HFFc6 (cell line): ENCODE results near the gene TXLNA. TPM values are rescaled to one million over a fixed set of nuclear protein-coding genes. Genes with fewer than 3 reads are reported as not detected.
"Not testable (repeated sequence)": the region's sequence is repeated elsewhere in the genome, so short reads cannot be mapped to it uniquely, and the experiment has no call there.

ENCODE experiments used
- DNase-seq: peaks from one replicate; pipeline ENCODE4 v3.0.0-alpha.2; 2018
- H3K27ac Mint-ChIP-seq: 2 replicates; pipeline ENCODE4 v1.8.0; 2020; ENCODE audit warnings: mild to moderate bottlenecking, mixed read lengths
- H3K27me3 Mint-ChIP-seq: 2 replicates; pipeline ENCODE4 v1.8.0; 2021; ENCODE audit warnings: mild to moderate bottlenecking, moderate library complexity, mixed read lengths; ENCODE audit not compliant: insufficient read depth
- H3K36me3 Mint-ChIP-seq: 2 replicates; pipeline ENCODE4 v1.8.0; 2021; ENCODE audit warnings: low read depth, mixed read lengths
- H3K4me1 Mint-ChIP-seq: 2 replicates; pipeline ENCODE4 v1.8.0; 2020; ENCODE audit warnings: low read depth, mixed read lengths
- H3K4me3 Mint-ChIP-seq: 2 replicates; pipeline ENCODE4 v1.8.0; 2020; ENCODE audit warnings: mild to moderate bottlenecking, moderate library complexity, mixed read lengths
- H3K9me3 Mint-ChIP-seq: 2 replicates; pipeline ENCODE4 v1.8.0; 2020; ENCODE audit warnings: mild to moderate bottlenecking, mixed read lengths
- CTCF ChIP-seq: fragments of 200-600 bp; sonication (generic); IDR thresholded peaks from 2 replicates; pipeline ENCODE4 v1.5.0; 2021; ENCODE audit warnings: antibody characterized with exemption, mild to moderate bottlenecking
- long read RNA-seq: library from polyadenylated mRNA; unstranded; transcript quantifications from one replicate; pipeline ENCODE4 v2.0.0, GENCODE V29; 2019
- total RNA-seq, 6 experiments: library from RNA; stranded (reverse); fragmentation: NEBNext Ultra II Directional; extraction: Animal tissue kit (Norgen Biotek cat#: 25700); gene quantifications; 2 replicates in 1 of 6; 3 replicates in 5 of 6; pipeline ENCODE4 v1.2.3, GENCODE V29; 2021

TXLNA gene
- total RNA-seq: 10 to 100 TPM; 89.4 to 95.2 (median 93.0) TPM
- long read RNA-seq, full-length matches to known transcripts: 2 of 37 reads
- long read RNA-seq, partial matches to known transcripts: 4 of 37 reads
- long read RNA-seq, other reads (novel, unspliced or antisense): 31 of 37 reads

GRCh38 chr1:32179443-32180185 lies at the start of gene TXLNA:
Gene TXLNA, plus strand, starts transcription at chr1:32179675. Its CDS starts 671 bp downstream, at chr1:32180346.
- H3K27ac Mint-ChIP-seq: peak within 1 kb of the TSS; percentile 95
- peaks cover 43% of the 10 kb centered on the region for H3K4me1 Mint-ChIP-seq
- peak; percentile 56 for TF ChIP-seq CTCF
- peaks cover 33% of the 10 kb centered on the region for H3K36me3 Mint-ChIP-seq
- peak within 1 kb of the TSS; percentile 97 for H3K4me3 Mint-ChIP-seq
- peak; percentile 89 for DNase-seq
- H3K9me3 Mint-ChIP-seq: no peaks in the 10 kb centered on the region
- H3K27me3 Mint-ChIP-seq: peaks cover 10% of the 10 kb centered on the region

GRCh38 chr1:32133950-32134280 lies 45.6 kb upstream of the TXLNA start:
- H3K27ac Mint-ChIP-seq: peak overlapping the region; percentile 83
- H3K36me3 Mint-ChIP-seq: not testable (repeated sequence)

GRCh38 chr1:32137111-32137510 lies 42.4 kb upstream of the TXLNA start:
- peaks cover 3% of the 10 kb centered on the region for H3K27me3 Mint-ChIP-seq
- no peak overlapping the region for H3K27ac Mint-ChIP-seq
- H3K4me3 Mint-ChIP-seq: no peak overlapping the region
- TF ChIP-seq CTCF: no peak
- H3K36me3 Mint-ChIP-seq: peaks cover 13% of the 10 kb centered on the region
- no peaks in the 10 kb centered on the region for H3K9me3 Mint-ChIP-seq
- H3K4me1 Mint-ChIP-seq: peaks cover 49% of the 10 kb centered on the region
- DNase-seq: no peak

More at GRCh38 chr1:32133950-32134280, 45.6 kb upstream of the TXLNA start:
- H3K27me3 Mint-ChIP-seq, H3K4me3 Mint-ChIP-seq, DNase-seq, H3K9me3 Mint-ChIP-seq: not testable (repeated sequence)
- H3K4me1 Mint-ChIP-seq: peaks cover 32% of the 10 kb centered on the region

GRCh38 chr1:32138965-32139364 lies 40.5 kb upstream of the TXLNA start:
- peak overlapping the region; percentile 73 for H3K27ac Mint-ChIP-seq
- no peaks in the 10 kb centered on the region for H3K9me3 Mint-ChIP-seq
- H3K4me3 Mint-ChIP-seq: peak overlapping the region; percentile 52
- peaks cover 13% of the 10 kb centered on the region for H3K36me3 Mint-ChIP-seq
- DNase-seq: peak; percentile 40
- peaks cover 3% of the 10 kb centered on the region for H3K27me3 Mint-ChIP-seq
- TF ChIP-seq CTCF: no peak
- H3K4me1 Mint-ChIP-seq: peaks cover 53% of the 10 kb centered on the region

GRCh38 chr1:32142446-32143301 lies 36.8 kb upstream of the TXLNA start:
- Mint-ChIP-seq H3K4me1 (peaks cover 51% of the 10 kb centered on the region), H3K27ac (peak overlapping the region; percentile 83), H3K27me3 (peaks cover 3% of the 10 kb centered on the region), H3K4me3 (no peak overlapping the region), H3K9me3 (0 out of 2 replicates have a peak, but pooled peaks cover under 1% of the 10 kb centered on the region), H3K36me3 (peaks cover 11% of the 10 kb centered on the region)
- DNase-seq: peak; percentile 88
- no peak for TF ChIP-seq CTCF

GRCh38 chr1:32143302-32143695 lies 36.2 kb upstream of the TXLNA start:
- Mint-ChIP-seq H3K36me3 (peaks cover 13% of the 10 kb centered on the region), H3K27ac (peak overlapping the region; percentile 83), H3K4me1 (peaks cover 44% of the 10 kb centered on the region)
- H3K27me3 Mint-ChIP-seq, H3K4me3 Mint-ChIP-seq, H3K9me3 Mint-ChIP-seq, DNase-seq: not testable (repeated sequence)
